ENCODE results near the gene FXYD6. TPM values are rescaled to one million over a fixed set of nuclear protein-coding genes. Genes with fewer than 3 reads are reported as not detected.
A peak's percentile ranks its signal among the peaks of the same experiment; 100 is the strongest.

FXYD6 gene
- total and polyA plus RNA-seq, 12 donors = 22.0 to 65.2 (median 36.1) TPM

DNA sequence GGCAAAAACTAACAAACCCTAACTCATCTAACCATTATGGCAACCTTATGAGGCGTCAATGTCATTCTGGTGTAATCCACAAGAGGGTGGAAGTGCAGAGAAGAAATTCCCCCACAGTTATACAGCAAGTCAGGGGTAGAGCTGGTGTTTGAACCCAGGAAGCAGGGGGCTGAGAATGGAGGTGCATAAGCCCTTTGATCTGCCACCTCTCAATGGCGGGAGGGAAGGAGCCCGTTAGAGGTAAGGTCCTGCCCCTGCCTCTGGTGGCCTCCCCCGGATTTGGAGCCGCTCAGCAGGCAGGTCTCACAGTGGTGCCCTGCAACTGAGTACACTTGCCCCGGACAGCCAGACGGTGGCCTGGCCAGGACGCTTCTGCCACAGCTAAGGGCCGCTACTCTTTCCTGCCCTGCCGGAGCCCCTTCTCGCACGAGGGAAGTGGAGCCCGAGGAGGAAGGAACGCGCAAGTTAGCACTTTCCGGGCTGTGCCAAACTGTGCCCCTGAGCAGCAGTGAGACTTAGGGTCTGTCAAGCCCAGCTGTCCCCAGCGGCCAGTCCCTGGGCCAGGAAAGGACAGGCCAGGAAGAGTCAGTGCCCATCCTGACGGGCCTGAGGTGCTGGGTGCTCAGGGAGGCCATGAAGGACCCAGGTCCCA lies 53.0 kb downstream of the FXYD6 start:
- no peaks in the 10 kb centered on the region for H3K27me3 ChIP-seq
- H3K36me3 ChIP-seq = no peaks in the 10 kb centered on the region
- H3K27ac ChIP-seq = peak overlapping the region; percentile 40 to 94 (median 80)
- H3K9me3 ChIP-seq = no peaks in the 10 kb centered on the region
- no peak overlapping the region for H3K4me3 ChIP-seq
- 43 to 63% methylated on average over 18 of the region's 18 CpGs for WGBS, 2 donors
- DNase-seq (no peak), ATAC-seq (peak in 7 of 8 donors; percentile 0 to 8 (median 1))
- intact Hi-C loops (cut with DNase I) = loop anchor here in 4 of 10 donors (5.0 kb wide), 1 partner anchor 124 kb away; no protein-coding TSS in a partner anchor
- TF ChIP-seq, protein P1, sequence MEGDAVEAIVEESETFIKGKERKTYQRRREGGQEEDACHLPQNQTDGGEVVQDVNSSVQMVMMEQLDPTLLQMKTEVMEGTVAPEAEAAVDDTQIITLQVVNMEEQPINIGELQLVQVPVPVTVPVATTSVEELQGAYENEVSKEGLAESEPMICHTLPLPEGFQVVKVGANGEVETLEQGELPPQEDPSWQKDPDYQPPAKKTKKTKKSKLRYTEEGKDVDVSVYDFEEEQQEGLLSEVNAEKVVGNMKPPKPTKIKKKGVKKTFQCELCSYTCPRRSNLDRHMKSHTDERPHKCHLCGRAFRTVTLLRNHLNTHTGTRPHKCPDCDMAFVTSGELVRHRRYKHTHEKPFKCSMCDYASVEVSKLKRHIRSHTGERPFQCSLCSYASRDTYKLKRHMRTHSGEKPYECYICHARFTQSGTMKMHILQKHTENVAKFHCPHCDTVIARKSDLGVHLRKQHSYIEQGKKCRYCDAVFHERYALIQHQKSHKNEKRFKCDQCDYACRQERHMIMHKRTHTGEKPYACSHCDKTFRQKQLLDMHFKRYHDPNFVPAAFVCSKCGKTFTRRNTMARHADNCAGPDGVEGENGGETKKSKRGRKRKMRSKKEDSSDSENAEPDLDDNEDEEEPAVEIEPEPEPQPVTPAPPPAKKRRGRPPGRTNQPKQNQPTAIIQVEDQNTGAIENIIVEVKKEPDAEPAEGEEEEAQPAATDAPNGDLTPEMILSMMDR (IDR thresholded peaks at IDR 0.05) = peak in 5 of 9 donors; percentile 9 to 54 (median 21)
- peaks cover 9 to 61% (median 44%) of the 10 kb centered on the region in 9 donors for H3K4me1 ChIP-seq

DNA sequence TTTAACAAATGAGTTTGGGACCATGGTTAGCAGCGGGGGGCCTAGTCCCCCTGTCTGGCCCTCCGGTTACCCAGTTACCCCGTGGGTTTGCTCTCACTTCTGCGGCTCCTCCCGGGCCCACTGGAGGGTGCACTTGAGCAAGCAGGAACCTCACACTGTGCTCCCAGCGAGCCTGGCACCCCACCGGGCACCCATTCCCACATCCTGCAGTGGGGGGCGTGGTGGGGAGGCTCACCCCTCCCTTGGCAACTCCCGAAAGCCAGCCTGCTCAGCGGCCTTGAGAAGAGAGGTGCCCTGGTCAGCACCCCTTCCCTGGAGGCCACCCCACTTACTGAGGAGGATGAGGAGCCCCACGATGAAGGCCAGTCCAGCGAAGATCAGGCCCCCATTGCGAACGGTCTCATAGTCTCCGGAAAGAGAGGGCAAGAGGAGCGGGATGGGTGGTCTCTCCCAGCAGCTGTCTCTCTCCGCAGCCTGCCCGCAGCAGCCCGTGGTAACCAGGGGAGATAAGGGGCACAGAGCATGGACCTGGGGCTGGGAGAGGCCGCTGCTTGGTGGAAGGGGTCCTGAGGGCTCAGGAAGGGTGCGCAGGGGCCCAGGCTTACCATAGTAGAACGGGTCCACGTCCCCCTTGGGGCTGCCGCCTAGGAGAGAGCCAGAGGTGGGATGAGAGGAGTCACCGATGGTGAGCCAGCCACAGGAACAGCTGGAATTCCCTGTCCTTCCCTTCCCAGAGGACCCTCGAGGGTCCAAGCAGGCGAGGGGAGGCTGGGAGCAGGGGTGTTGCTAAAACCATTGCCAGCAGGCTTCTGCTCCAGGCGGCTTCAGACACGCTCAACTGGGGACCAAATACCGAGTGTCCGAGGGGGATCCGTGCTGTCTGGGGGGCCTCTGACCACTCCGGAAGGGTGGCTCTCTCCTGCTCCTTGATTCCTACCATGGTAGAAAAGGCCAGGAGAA lies 54.1 kb downstream of the FXYD6 start:
- no peaks in the 10 kb centered on the region for H3K9me3 ChIP-seq
- intact Hi-C loops (cut with DNase I) = loop anchor here in 4 of 10 donors (5.0 kb wide), 1 partner anchor 125 kb away; no protein-coding TSS in a partner anchor
- peaks cover 9 to 63% (median 40%) of the 10 kb centered on the region in 9 donors for H3K4me1 ChIP-seq
- H3K4me3 ChIP-seq = no peak overlapping the region
- WGBS, 2 donors = 65 to 70% methylated on average over 33 of the region's 33 CpGs
- DNase-seq (peak in 1 of 2 donors; percentile 59), ATAC-seq (no peak)
- no peaks in the 10 kb centered on the region for H3K27me3 ChIP-seq
- TF ChIP-seq, protein P1 (IDR thresholded peaks at IDR 0.05) = peak; percentile 18 to 72 (median 54)
- no peaks in the 10 kb centered on the region for H3K36me3 ChIP-seq
- H3K27ac ChIP-seq = peak overlapping the region in 6 of 10 donors; percentile 80 to 94 (median 88)

DNA sequence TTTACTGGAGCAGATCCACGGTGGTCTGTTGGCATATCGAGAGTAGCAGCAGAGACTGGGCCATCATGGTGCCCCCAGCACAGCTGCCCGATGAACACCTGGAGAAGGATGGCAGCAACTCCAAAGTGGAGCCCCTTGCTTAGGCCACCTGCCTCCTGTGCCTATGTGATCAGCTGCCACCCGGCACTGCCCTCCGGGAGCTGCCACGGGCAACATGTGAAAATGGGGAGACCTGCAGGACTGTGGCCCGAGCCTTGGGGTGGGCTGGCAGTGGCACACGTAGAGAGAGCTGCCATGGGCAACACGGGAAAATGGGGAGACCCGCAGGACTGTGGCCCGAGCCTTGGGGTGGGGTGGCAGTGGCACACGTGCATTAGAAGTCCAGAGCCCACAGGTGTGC lies 55.0 kb downstream of the FXYD6 start:
- no peaks in the 10 kb centered on the region for H3K9me3 ChIP-seq
- ATAC-seq = no peak
- intact Hi-C loops (cut with DNase I) = loop anchor here in 4 of 10 donors (5.0 kb wide), 1 partner anchor 126 kb away; no protein-coding TSS in a partner anchor
- no peak overlapping the region for H3K4me3 ChIP-seq
- H3K36me3 ChIP-seq = no peaks in the 10 kb centered on the region
- 83 to 89% methylated on average over 12 of the region's 12 CpGs for WGBS, 2 donors
- H3K4me1 ChIP-seq = peaks cover 13 to 67% (median 44%) of the 10 kb centered on the region in 9 donors
- H3K27ac ChIP-seq = no peak overlapping the region
- TF ChIP-seq, protein P1 (IDR thresholded peaks at IDR 0.05) = no peak
- DNase-seq = no peak
- no peaks in the 10 kb centered on the region for H3K27me3 ChIP-seq

DNA sequence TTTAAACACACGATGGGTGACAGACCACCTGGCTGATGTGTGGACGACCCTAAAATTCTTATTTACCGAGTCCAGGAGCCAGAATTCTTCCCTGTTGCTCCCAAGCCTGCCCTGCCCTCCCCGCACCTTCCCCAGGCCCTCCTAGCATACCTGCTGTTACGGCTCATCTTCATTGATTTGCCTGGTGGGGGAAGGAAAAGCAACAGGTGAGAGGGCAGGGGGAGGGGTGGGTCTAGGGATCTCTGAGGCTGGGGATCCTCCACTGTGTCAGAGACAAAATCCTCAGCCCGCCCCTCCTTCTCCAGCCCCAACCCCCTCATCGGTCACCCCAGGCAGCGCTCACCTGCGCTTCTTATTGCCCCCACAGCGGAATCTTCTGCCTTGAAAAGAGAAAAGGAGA lies 55.9 kb downstream of the FXYD6 start:
- no peak for DNase-seq
- peaks cover 13 to 75% (median 44%) of the 10 kb centered on the region in 9 donors for H3K4me1 ChIP-seq
- H3K27ac ChIP-seq = no peak overlapping the region
- 95 to 96% methylated on average over 10 of the region's 10 CpGs for WGBS, 2 donors
- H3K27me3 ChIP-seq = no peaks in the 10 kb centered on the region
- no peaks in the 10 kb centered on the region for H3K9me3 ChIP-seq
- TF ChIP-seq, protein P1 (IDR thresholded peaks at IDR 0.05) = no peak
- H3K36me3 ChIP-seq = no peaks in the 10 kb centered on the region
- intact Hi-C loops (cut with DNase I) = loop anchor here in 4 of 10 donors (5.0 kb wide), 1 partner anchor 127 kb away; no protein-coding TSS in a partner anchor
- no peak for ATAC-seq
- H3K4me3 ChIP-seq = no peak overlapping the region

Measured in heart right ventricle (tissue), 16 donors.